Epithelial cell of esophagus (primary cell): ENCODE results near the gene PPP2R2B.

Source experiments
- DNase-seq: peaks from one replicate; pipeline ENCODE4 v3.0.0; 2010; ENCODE audit warnings: low read depth
- H3K4me3 ChIP-seq: 2 replicates; pipeline ENCODE4 v1.5.1; 2011; ENCODE audit warnings: mild to moderate bottlenecking, low read length, control low read depth
- TF ChIP-seq, protein P1 (sequence below): IDR thresholded peaks from 2 replicates; pipeline ENCODE4 v1.5.1; 2011; ENCODE audit warnings: low read depth, mild to moderate bottlenecking, low read length, control low read depth, inconsistent platforms; ENCODE audit not compliant: insufficient read depth; ENCODE audit errors: missing control alignments

The PPP2R2B gene

DNA sequence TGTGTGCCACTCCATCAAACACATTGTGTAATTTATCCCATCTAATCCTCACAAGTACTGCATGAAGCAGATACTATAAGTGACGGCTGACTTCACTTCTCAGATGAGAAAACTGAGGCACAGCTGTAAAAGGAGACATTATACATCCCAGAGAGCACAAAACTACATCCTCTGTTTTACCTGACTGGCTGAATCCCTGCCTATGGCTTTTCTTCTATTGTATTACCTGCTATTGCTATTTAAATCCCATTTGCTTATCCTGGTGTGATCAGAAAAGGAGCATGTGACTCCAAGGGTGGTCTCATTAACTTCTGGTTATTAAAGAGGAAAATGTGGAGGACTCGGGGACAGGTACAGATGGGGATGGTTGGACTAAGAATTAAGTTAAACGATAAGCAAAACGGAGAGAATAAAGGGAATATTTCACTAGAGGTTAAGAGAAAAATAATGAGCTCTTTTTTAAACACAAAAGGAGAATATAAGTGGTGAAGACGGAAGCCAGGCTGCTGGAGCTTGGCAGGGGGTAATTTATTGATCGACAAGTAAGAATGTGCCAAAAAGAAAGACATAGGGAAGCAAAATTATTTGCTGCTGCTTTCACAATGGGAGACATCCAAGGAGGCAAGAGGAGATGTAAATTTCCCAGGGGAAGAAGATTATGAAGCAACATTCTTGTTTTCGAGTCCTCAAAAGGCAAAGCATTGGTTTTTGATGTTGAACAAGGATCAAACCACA is 206.8 kb downstream of the PPP2R2B start:
- TF ChIP-seq, protein P1, sequence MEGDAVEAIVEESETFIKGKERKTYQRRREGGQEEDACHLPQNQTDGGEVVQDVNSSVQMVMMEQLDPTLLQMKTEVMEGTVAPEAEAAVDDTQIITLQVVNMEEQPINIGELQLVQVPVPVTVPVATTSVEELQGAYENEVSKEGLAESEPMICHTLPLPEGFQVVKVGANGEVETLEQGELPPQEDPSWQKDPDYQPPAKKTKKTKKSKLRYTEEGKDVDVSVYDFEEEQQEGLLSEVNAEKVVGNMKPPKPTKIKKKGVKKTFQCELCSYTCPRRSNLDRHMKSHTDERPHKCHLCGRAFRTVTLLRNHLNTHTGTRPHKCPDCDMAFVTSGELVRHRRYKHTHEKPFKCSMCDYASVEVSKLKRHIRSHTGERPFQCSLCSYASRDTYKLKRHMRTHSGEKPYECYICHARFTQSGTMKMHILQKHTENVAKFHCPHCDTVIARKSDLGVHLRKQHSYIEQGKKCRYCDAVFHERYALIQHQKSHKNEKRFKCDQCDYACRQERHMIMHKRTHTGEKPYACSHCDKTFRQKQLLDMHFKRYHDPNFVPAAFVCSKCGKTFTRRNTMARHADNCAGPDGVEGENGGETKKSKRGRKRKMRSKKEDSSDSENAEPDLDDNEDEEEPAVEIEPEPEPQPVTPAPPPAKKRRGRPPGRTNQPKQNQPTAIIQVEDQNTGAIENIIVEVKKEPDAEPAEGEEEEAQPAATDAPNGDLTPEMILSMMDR: no peak
- DNase-seq: no peak

DNA sequence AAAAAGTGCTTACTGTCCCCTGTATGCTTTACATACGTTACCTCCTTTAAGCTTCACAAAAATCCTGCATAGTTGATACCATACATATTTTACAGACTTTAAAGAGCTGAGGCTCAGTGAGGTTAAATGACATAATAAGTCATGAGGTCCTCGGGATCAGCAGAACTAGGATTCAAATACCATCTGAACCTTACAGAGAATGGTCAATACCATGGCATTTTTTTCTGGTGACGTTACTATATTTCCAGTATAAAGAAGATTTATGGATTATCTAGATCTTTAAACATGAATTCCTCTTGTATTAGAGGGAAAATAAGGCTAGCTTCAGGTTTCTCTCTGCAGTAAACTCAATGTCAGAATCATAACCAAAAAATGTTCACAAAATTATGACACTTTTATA is 208.9 kb downstream of the PPP2R2B start:
- H3K4me3 ChIP-seq: no peak overlapping the region
- no peak for DNase-seq
- TF ChIP-seq, protein P1: no peak

More for the DNA sequence above, 206.8 kb downstream of the PPP2R2B start:
- no peak overlapping the region for H3K4me3 ChIP-seq

DNA sequence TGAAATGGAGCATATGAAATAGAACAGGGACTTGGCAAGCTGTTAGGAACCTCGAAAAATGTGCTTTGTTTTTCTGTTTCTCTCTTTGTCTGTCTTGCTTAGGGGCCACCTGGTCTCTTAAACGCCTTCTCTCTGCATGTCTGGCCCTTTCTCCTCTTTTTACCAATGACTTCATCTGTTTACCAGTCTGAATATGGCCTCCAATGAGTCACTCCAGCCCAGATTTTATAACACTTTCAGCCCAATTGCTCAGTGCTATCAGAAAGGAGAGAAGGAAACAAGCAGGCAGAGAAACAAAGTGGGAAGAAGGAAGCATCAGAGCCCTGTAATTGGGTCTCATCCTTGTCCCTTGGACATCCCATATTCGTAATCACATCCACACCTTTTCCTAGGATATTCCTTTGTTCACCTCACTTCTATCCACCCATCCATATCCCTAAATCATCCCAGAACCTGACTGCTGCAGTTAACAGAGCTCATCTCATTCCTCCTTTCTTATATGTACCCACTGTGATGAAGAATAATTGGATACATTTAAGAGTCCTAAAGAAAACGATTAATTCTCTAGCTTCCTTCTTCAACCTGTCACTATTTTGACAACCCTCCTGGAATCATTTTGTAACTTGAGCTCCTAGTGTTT is 210.8 kb downstream of the PPP2R2B start:
- TF ChIP-seq, protein P1: no peak
- H3K4me3 ChIP-seq: no peak overlapping the region
- peak; percentile 73 for DNase-seq

DNA sequence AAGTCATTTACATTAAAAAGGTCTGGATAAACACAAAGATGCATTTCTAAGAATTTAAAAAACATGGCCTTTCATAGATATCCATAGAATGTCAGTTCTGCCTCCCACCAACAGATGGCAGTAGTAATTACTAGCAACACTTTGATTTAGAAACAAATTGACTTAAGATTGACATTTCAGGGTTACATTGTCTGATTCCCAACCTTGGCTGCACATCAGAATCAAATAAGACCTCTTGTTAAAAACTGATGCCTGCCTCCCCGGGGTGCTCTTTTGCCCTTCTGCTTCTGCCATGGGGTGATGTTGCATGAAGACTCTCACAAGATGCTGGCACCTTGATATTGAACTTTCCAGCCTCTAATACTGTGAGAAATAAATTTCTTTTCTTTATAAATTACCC is 216.3 kb downstream of the PPP2R2B start:
- TF ChIP-seq, protein P1: peak; percentile 73
- H3K4me3 ChIP-seq: no peak overlapping the region
- peak; percentile 62 for DNase-seq

DNA sequence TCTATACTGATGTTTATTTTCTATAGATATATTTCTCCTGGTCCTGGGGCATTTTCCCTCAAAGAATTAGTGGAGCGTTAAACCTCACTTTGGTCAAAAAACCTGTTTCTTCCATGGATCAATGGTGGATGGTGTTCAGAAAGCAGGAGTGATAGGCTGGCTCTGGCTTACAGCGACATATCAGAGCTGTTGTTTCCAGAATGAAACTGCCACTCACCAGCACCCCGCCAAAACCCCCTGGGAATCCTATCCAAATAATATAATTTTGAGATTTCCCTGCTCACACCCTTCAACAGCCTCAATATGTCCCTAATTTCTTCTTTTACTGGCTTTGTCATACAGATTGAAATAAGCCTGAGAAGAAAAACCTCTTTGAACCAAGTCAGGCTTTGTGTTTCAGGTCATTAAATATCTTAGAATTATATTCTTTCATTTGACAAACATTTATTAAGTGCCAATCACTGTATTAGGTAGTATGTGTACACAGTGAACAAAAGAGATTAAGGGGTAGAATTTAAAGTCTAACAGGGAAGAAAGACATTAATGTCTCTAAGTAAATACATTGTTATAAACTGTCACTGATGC is 218.1 kb downstream of the PPP2R2B start:
- no peak overlapping the region for H3K4me3 ChIP-seq
- TF ChIP-seq, protein P1: no peak
- no peak for DNase-seq

DNA sequence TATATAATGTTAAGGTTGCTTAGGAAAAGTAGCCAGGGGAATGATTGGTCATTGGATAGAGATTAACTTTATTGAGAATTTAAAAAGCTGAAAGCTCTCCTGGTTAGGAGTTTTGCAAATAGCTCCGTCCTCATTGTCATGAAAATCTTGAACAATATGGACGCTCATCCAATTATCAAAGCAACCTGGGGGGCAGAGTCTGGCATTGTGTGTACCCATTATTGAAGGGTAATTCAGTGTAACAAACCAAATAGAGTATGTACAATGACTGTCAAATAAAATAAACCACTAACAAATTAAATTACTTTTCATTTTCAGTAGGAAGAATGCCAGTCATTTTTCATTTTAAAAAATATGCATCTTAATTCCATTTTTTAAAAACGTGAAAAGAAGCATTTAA is 218.6 kb downstream of the PPP2R2B start:
- DNase-seq: no peak
- TF ChIP-seq, protein P1: no peak
- no peak overlapping the region for H3K4me3 ChIP-seq
